GM18858 (cell line): ENCODE data around the gene MAGEF1.
A peak's percentile ranks its signal among the peaks of the same experiment; 100 is the strongest.

Source experiments
- ATAC-seq: cut with Tn5 transposase; IDR thresholded peaks from one replicate; pipeline ENCODE4 v1.9.1; 2021; ENCODE audit not compliant: unreplicated experiment

MAGEF1 gene

GRCh38 chr3:184711493-184712247 is at the start of gene MAGEF1:
MAGEF1 (minus strand) TSS chr3:184712064; CDS start chr3:184711821, 243 bp downstream.
- peak; percentile 60 for ATAC-seq

GRCh38 chr3:184761075-184761841 is 49.4 kb upstream of the MAGEF1 start:
- ATAC-seq = no peak

GRCh38 chr3:184760337-184761074 is 48.6 kb upstream of the MAGEF1 start:
- no peak for ATAC-seq

- ATAC-seq = no peak
Observed at GRCh38 chr3:184759666-184760200, 47.9 kb upstream of the MAGEF1 start.

- ATAC-seq = no peak
Observed at GRCh38 chr3:184758056-184758455, 46.2 kb upstream of the MAGEF1 start.

GRCh38 chr3:184757022-184757651 is 45.3 kb upstream of the MAGEF1 start:
- no peak for ATAC-seq

- no peak for ATAC-seq
Observed at GRCh38 chr3:184756151-184757021, 44.5 kb upstream of the MAGEF1 start.

GRCh38 chr3:184755315-184755731 is 43.5 kb upstream of the MAGEF1 start:
- no peak for ATAC-seq

- no peak for ATAC-seq
Observed at GRCh38 chr3:184752361-184752760, 40.5 kb upstream of the MAGEF1 start.

- no peak for ATAC-seq
Observed at GRCh38 chr3:184751204-184752040, 39.6 kb upstream of the MAGEF1 start.

- ATAC-seq = no peak
Observed at GRCh38 chr3:184750349-184751083, 38.7 kb upstream of the MAGEF1 start.

- ATAC-seq = no peak
Observed at GRCh38 chr3:184749168-184749744, 37.4 kb upstream of the MAGEF1 start.

GRCh38 chr3:184748219-184749135 is 36.6 kb upstream of the MAGEF1 start:
- ATAC-seq = no peak

- ATAC-seq = no peak
Observed at GRCh38 chr3:184746131-184747120, 34.6 kb upstream of the MAGEF1 start.

GRCh38 chr3:184745526-184745925 is 33.7 kb upstream of the MAGEF1 start:
- ATAC-seq = no peak

GRCh38 chr3:184743248-184743647 is 31.4 kb upstream of the MAGEF1 start:
- ATAC-seq = no peak
